GM23338 (cell line): Measurements from ENCODE around the gene GPR35.

ENCODE experiments used
- CREB1 ChIP-seq: fragments of 250-450 bp; sonication (Bioruptor Pico); IDR thresholded peaks from 2 replicates; pipeline ENCODE4 v1.5.0; 2020; ENCODE audit warnings: low read depth, mild to moderate bottlenecking, moderate library complexity
- EZH2 ChIP-seq: fragments of 200-600 bp; sonication (generic); IDR thresholded peaks from one replicate; pipeline ENCODE4 v1.8.0; 2017; ENCODE audit warnings: antibody characterized with exemption, mild to moderate bottlenecking, low read depth; ENCODE audit not compliant: unreplicated experiment
- EZH2phosphoT487 ChIP-seq: fragments of 200-600 bp; sonication (generic); IDR thresholded peaks from one replicate; pipeline ENCODE4 v1.8.1; 2018; ENCODE audit warnings: antibody characterized with exemption; ENCODE audit not compliant: unreplicated experiment
- JUNB ChIP-seq: IDR thresholded peaks from one replicate; pipeline ENCODE4 v1.6.1; 2016; ENCODE audit warnings: antibody characterized with exemption; ENCODE audit not compliant: unreplicated experiment
- NANOG ChIP-seq: IDR thresholded peaks from 2 replicates; pipeline ENCODE4 v1.6.1; 2016; ENCODE audit warnings: antibody characterized with exemption, borderline replicate concordance
- POLR2AphosphoS5 ChIP-seq: IDR thresholded peaks from 2 replicates; pipeline ENCODE4 v1.6.1; 2016; ENCODE audit warnings: antibody characterized with exemption, low read depth
- TF ChIP-seq, protein P1 (sequence below), 2 experiments: fragments of 200-600 bp in 1 of 2; sonication (generic) in 1 of 2; conservative IDR thresholded peaks; 2 replicates each; pipeline versions ENCODE4 v1.5.1 to v1.6.1; 2016 to 2017; ENCODE audit warnings: antibody characterized with exemption in 2 of 2, low read depth in 2 of 2, mild to moderate bottlenecking in 2 of 2, moderate library complexity in 1 of 2
- TF ChIP-seq, protein P2 (sequence below): IDR thresholded peaks from one replicate; pipeline ENCODE4 v1.6.1; 2018; ENCODE audit warnings: antibody characterized with exemption; ENCODE audit not compliant: unreplicated experiment
- TF ChIP-seq, protein P3 (sequence below): IDR thresholded peaks from 2 replicates; pipeline ENCODE4 v1.6.1; 2016; ENCODE audit warnings: antibody characterized with exemption

DNA sequence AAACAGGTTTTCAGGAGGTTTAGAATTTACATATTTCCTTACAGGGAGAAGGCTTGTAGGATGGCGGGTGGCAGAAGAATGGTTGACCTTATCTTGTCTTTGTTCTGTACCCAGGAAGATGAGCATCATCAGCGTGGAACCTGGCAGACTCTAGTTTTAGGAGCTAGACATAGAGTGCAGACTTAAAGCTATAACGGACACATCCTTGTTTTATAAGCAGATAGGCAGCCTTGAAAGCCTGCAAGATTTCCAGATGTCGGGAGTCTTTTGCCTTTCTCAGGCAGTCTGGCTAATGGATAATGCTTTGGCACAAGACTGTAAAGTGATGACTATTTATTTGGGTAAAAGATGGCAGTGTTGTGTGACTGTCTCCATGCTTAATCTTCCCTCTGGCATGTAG lies 45.7 kb downstream of the GPR35 start:
- TF ChIP-seq EZH2phosphoT487 = no peak
- no peak for TF ChIP-seq EZH2
- TF ChIP-seq, protein P1, sequence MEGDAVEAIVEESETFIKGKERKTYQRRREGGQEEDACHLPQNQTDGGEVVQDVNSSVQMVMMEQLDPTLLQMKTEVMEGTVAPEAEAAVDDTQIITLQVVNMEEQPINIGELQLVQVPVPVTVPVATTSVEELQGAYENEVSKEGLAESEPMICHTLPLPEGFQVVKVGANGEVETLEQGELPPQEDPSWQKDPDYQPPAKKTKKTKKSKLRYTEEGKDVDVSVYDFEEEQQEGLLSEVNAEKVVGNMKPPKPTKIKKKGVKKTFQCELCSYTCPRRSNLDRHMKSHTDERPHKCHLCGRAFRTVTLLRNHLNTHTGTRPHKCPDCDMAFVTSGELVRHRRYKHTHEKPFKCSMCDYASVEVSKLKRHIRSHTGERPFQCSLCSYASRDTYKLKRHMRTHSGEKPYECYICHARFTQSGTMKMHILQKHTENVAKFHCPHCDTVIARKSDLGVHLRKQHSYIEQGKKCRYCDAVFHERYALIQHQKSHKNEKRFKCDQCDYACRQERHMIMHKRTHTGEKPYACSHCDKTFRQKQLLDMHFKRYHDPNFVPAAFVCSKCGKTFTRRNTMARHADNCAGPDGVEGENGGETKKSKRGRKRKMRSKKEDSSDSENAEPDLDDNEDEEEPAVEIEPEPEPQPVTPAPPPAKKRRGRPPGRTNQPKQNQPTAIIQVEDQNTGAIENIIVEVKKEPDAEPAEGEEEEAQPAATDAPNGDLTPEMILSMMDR (conservative IDR thresholded peaks at IDR 0.05; ENCODE audit: low read depth in 2 of 2) = no peak
- no peak for TF ChIP-seq JUNB
- no peak for TF ChIP-seq NANOG
- TF ChIP-seq, protein P2, sequence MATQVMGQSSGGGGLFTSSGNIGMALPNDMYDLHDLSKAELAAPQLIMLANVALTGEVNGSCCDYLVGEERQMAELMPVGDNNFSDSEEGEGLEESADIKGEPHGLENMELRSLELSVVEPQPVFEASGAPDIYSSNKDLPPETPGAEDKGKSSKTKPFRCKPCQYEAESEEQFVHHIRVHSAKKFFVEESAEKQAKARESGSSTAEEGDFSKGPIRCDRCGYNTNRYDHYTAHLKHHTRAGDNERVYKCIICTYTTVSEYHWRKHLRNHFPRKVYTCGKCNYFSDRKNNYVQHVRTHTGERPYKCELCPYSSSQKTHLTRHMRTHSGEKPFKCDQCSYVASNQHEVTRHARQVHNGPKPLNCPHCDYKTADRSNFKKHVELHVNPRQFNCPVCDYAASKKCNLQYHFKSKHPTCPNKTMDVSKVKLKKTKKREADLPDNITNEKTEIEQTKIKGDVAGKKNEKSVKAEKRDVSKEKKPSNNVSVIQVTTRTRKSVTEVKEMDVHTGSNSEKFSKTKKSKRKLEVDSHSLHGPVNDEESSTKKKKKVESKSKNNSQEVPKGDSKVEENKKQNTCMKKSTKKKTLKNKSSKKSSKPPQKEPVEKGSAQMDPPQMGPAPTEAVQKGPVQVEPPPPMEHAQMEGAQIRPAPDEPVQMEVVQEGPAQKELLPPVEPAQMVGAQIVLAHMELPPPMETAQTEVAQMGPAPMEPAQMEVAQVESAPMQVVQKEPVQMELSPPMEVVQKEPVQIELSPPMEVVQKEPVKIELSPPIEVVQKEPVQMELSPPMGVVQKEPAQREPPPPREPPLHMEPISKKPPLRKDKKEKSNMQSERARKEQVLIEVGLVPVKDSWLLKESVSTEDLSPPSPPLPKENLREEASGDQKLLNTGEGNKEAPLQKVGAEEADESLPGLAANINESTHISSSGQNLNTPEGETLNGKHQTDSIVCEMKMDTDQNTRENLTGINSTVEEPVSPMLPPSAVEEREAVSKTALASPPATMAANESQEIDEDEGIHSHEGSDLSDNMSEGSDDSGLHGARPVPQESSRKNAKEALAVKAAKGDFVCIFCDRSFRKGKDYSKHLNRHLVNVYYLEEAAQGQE = no peak
- no peak for TF ChIP-seq CREB1 (CRISPR knock-in tag)
- TF ChIP-seq, protein P3, sequence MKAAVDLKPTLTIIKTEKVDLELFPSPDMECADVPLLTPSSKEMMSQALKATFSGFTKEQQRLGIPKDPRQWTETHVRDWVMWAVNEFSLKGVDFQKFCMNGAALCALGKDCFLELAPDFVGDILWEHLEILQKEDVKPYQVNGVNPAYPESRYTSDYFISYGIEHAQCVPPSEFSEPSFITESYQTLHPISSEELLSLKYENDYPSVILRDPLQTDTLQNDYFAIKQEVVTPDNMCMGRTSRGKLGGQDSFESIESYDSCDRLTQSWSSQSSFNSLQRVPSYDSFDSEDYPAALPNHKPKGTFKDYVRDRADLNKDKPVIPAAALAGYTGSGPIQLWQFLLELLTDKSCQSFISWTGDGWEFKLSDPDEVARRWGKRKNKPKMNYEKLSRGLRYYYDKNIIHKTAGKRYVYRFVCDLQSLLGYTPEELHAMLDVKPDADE = no peak
- no peak for TF ChIP-seq POLR2AphosphoS5
